RWPE2 (cell line): ENCODE measurements around the gene SAMD14.
A peak's percentile ranks its signal among the peaks of the same experiment; 100 is the strongest.

Source experiments
- ATAC-seq: fragments of 200-7000 bp; cut with Tn5 transposase; 3 replicates; pipeline ENCODE4 v1.9.1; 2021; ENCODE audit warnings: low read depth
- DNase-seq: peaks from one replicate; pipeline ENCODE4 v3.0.0-alpha.2; 2020; ENCODE audit warnings: low spot score
- H3K27ac ChIP-seq: fragments of 450-650 bp; 2 replicates; pipeline ENCODE4 v1.5.1; 2017; ENCODE audit warnings: mild to moderate bottlenecking; ENCODE audit not compliant: poor library complexity, severe bottlenecking
- H3K27me3 ChIP-seq: fragments of 250-450 bp; sonication (Bioruptor Pico); 2 replicates; pipeline ENCODE4 v1.5.1; 2021; ENCODE audit warnings: mild to moderate bottlenecking, moderate library complexity; ENCODE audit not compliant: insufficient read depth, poor library complexity, severe bottlenecking
- H3K36me3 ChIP-seq: fragments of 250-450 bp; sonication (Bioruptor Pico); 2 replicates; pipeline ENCODE4 v1.5.1; 2020; ENCODE audit warnings: low read depth, mild to moderate bottlenecking, moderate library complexity
- H3K4me1 ChIP-seq: fragments of 250-450 bp; sonication (Bioruptor Pico); 2 replicates; pipeline ENCODE4 v1.5.1; 2021; ENCODE audit warnings: mild to moderate bottlenecking, moderate library complexity; ENCODE audit not compliant: insufficient read depth, poor library complexity, severe bottlenecking
- H3K4me3 ChIP-seq: fragments of 250-450 bp; sonication (Bioruptor Pico); 2 replicates; pipeline ENCODE4 v1.5.1; 2021; ENCODE audit warnings: mild to moderate bottlenecking, moderate library complexity; ENCODE audit not compliant: severe bottlenecking
- H3K9me3 ChIP-seq: fragments of 250-450 bp; sonication (Bioruptor Pico); 2 replicates; pipeline ENCODE4 v1.5.1; 2021; ENCODE audit warnings: mild to moderate bottlenecking, moderate library complexity; ENCODE audit not compliant: severe bottlenecking
- TF ChIP-seq, protein P1 (sequence below): fragments of 450-650 bp; IDR thresholded peaks from one replicate; pipeline ENCODE4 v1.5.1; 2017; ENCODE audit warnings: mild to moderate bottlenecking, moderate library complexity; ENCODE audit not compliant: poor library complexity, severe bottlenecking

SAMD14 gene

DNA sequence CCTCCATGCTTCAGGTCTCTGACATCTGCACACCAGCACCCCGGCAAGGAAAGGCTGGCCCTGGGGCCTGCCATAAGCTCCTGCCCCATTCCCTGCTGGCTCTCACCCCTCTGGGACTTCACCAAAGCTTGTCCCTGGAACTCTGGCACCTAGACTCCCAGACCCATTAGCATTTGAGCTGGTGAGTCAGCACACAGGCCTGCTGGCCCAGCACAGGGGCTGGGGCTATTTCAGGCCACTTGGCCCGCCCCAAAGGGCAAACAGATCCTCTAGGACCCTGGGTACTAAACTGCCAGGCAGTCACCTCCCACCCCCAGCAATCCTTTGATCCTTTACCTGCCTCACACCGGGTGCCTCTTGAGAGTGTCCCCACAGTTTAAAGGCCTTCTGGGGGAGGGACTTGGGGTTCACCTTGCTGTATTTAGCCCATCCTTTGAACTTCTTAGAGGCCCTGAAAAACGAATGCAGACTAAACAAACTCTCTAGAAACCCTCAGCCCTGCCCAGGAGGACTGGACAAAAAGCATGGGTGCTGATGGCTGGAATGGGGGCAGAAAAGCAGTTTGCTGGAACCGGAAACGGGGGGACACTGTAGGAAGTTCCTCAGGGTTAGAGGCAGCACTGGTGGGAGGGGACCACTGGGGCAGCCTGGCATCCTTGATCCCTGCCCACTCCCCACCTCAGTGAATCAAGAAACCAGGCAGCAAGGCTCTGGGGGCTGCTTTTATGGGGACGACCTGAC is 3.2 kb upstream of the SAMD14 start:
- peak; percentile 43 for ATAC-seq
- H3K36me3 ChIP-seq = peaks cover 30% of the 10 kb centered on the region
- H3K9me3 ChIP-seq = no peaks in the 10 kb centered on the region
- DNase-seq = no peak
- H3K4me1 ChIP-seq = no peaks in the 10 kb centered on the region
- H3K27ac ChIP-seq = peak overlapping the region; percentile 19
- TF ChIP-seq, protein P1, sequence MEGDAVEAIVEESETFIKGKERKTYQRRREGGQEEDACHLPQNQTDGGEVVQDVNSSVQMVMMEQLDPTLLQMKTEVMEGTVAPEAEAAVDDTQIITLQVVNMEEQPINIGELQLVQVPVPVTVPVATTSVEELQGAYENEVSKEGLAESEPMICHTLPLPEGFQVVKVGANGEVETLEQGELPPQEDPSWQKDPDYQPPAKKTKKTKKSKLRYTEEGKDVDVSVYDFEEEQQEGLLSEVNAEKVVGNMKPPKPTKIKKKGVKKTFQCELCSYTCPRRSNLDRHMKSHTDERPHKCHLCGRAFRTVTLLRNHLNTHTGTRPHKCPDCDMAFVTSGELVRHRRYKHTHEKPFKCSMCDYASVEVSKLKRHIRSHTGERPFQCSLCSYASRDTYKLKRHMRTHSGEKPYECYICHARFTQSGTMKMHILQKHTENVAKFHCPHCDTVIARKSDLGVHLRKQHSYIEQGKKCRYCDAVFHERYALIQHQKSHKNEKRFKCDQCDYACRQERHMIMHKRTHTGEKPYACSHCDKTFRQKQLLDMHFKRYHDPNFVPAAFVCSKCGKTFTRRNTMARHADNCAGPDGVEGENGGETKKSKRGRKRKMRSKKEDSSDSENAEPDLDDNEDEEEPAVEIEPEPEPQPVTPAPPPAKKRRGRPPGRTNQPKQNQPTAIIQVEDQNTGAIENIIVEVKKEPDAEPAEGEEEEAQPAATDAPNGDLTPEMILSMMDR = no peak
- H3K27me3 ChIP-seq = peaks cover 6% of the 10 kb centered on the region
- H3K4me3 ChIP-seq = no peak overlapping the region

DNA sequence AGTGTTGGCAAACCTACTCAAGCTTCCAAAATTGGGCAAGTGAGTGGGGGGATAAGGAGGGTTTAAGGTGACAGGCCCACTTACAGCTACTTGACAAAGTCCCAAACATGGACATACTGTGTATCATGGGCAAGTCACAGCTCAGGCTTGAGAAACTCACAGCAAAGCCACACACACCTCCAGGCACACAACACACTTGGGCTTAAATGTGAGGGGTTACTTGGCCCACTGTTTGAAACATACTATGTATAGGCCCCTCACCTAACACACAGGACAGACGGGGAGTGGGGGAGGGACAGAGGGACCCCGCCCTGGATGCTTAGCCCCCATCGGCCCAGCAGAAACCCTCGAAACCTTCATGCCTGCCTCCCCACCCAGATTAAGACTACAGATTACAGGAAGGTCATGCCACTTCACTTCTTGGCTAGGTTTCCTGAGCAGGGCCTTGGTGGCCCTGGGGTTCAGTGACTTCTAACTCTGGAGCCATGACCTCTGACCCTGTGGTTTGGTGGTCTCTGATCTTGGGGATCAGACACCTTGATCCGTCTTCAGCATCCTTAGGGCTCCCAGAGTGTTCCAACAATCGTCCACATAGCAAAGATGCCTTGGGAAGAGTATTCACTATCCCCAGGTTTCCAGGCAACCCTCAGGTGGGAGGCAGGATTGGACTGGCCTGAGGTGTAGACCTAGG is 2.3 kb upstream of the SAMD14 start:
- peaks cover 6% of the 10 kb centered on the region for H3K4me1 ChIP-seq
- DNase-seq (no peak), ATAC-seq (no peak; the same call in 2 of the 3 replicates)
- no peaks in the 10 kb centered on the region for H3K9me3 ChIP-seq
- H3K27me3 ChIP-seq = peaks cover 6% of the 10 kb centered on the region
- no peak overlapping the region for H3K4me3 ChIP-seq
- H3K36me3 ChIP-seq = peaks cover 20% of the 10 kb centered on the region
- TF ChIP-seq, protein P1 = no peak
- H3K27ac ChIP-seq = peak overlapping the region; percentile 19

DNA sequence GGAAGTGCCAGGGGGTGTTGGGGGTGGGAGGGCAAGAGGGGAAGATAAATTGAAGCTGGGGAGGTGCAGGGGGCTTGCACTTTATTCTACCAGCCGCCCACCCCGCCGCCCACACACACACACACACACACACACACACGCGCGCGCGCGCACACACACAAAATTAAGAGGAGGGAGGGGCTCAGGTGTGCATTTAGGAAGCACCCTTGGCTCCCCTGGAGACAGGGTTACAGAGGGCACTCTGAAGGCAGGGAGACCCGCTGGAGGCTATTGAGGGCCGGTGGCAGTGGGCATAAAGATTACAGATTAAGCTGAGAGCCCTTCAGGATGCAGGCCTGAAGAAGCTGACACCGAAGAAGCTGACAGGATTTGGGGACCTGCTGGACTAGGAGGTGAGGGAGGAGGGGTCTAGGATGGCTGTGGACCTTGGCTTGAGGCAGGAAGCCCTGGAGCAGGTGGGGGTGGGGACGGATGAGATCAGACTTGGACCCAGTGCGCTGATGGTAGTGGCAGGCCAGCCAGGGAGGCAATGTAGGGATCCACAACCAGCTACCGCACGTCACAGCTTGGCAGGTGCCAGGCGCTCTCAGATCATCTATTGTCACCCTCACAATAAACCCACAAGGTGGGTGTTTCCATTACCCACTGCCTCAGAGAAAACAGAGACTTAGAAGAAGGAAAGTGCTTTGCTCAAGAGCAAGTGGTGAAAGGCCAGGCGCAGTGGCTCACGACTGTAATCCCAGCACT is 772 bp upstream of the SAMD14 start:
- Histone ChIP-seq H3K27me3 (peaks cover 6% of the 10 kb centered on the region), H3K4me3 (no peak overlapping the region), H3K36me3 (0 out of 2 replicates have a peak, but pooled peaks cover 9% of the 10 kb centered on the region), H3K9me3 (no peaks in the 10 kb centered on the region), H3K4me1 (peaks cover 6% of the 10 kb centered on the region), H3K27ac (no peak overlapping the region)
- DNase-seq (no peak), ATAC-seq (no peak)
- TF ChIP-seq, protein P1 = no peak

DNA sequence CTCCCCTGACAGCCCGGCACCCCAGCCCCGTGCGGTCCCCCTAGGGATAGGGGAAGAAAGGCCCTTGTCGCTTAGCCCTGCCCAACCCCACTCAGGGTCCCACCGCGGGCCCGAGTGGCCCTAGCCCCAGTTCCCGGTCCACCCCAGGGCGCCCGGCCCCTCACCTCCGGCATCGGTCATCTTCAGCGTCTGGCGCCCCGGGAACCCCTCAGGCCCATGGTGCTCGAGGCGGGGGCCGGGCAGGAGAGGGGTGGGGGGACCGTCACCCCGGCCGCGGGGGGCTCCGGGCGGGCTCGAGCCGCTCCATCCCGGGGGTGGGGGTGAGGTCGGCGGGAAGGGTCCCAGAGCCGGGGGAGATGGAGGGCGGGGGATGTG is 620 bp downstream of the SAMD14 start:
- DNase-seq = no peak
- TF ChIP-seq, protein P1 = no peak
- 0 out of 2 replicates have a peak, but pooled peaks cover 4% of the 10 kb centered on the region for H3K36me3 ChIP-seq
- H3K27ac ChIP-seq = no peak overlapping the region
- H3K4me1 ChIP-seq = peaks cover 6% of the 10 kb centered on the region
- peaks cover 6% of the 10 kb centered on the region for H3K27me3 ChIP-seq
- ATAC-seq = no peak
- no peaks in the 10 kb centered on the region for H3K9me3 ChIP-seq
- H3K4me3 ChIP-seq = peak overlapping the region; percentile 22
